Mononuclear cell (primary cell): ENCODE measurements around the gene P2RX7. TPM values are rescaled to one million over a fixed set of nuclear protein-coding genes. Genes with fewer than 3 reads are reported as not detected.
"Not testable (repeated sequence)": the region's sequence is repeated elsewhere in the genome, so short reads cannot be mapped to it uniquely, and the experiment has no call there.

Source experiments
- H3K27me3 ChIP-seq: 2 replicates; pipeline ENCODE4 v1.6.0; 2011; ENCODE audit warnings: low read length, control low read depth; ENCODE audit not compliant: insufficient read depth
- H3K4me1 ChIP-seq: 2 replicates; pipeline ENCODE4 v1.5.1; 2011; ENCODE audit warnings: mild to moderate bottlenecking, low read length, control low read depth; ENCODE audit not compliant: insufficient read depth
- H3K4me3 ChIP-seq: 2 replicates; pipeline ENCODE4 v1.5.1; 2011; ENCODE audit warnings: mild to moderate bottlenecking, low read length, moderate library complexity
- H3K9me3 ChIP-seq: 2 replicates; pipeline ENCODE4 v1.5.1; 2011; ENCODE audit warnings: low read depth, mild to moderate bottlenecking, control low read depth, low read length
- total RNA-seq: library from RNA; depleted of rRNA; stranded (reverse); fragments of >200 nt; gene quantifications from one replicate; pipeline ENCODE4 v1.2.3, GENCODE V29; 2012

P2RX7 gene
- total RNA-seq, 1 donor, result 9.3 TPM

GRCh38 chr12:121228919-121229665, 96.4 kb downstream of the P2RX7 start:
- no peak overlapping the region for H3K4me3 ChIP-seq
- H3K4me1 ChIP-seq, result peaks cover 19% of the 10 kb centered on the region
- no peaks in the 10 kb centered on the region for H3K9me3 ChIP-seq
- H3K27me3 ChIP-seq, result no peaks in the 10 kb centered on the region

- H3K4me1 ChIP-seq, result peaks cover 16% of the 10 kb centered on the region
- H3K27me3 ChIP-seq, H3K4me3 ChIP-seq, H3K9me3 ChIP-seq: not testable (repeated sequence)
Measured at GRCh38 chr12:121229826-121230537, 97.3 kb downstream of the P2RX7 start.

GRCh38 chr12:121230538-121230907, 97.8 kb downstream of the P2RX7 start:
- Histone ChIP-seq H3K27me3 (no peaks in the 10 kb centered on the region), H3K4me1 (peaks cover 16% of the 10 kb centered on the region), H3K4me3 (no peak overlapping the region)

GRCh38 chr12:121232163-121232562, 99.5 kb downstream of the P2RX7 start:
- Histone ChIP-seq H3K9me3 (no peaks in the 10 kb centered on the region), H3K27me3 (no peaks in the 10 kb centered on the region), H3K4me3 (no peak overlapping the region), H3K4me1 (peaks cover 7% of the 10 kb centered on the region)

More at GRCh38 chr12:121230538-121230907, 97.8 kb downstream of the P2RX7 start:
- no peaks in the 10 kb centered on the region for H3K9me3 ChIP-seq

GRCh38 chr12:121232977-121233627, 100.4 kb downstream of the P2RX7 start:
- Histone ChIP-seq H3K27me3 (no peaks in the 10 kb centered on the region), H3K4me3 (no peak overlapping the region), H3K9me3 (no peaks in the 10 kb centered on the region), H3K4me1 (peaks cover 7% of the 10 kb centered on the region)

- Histone ChIP-seq H3K4me1 (peaks cover 13% of the 10 kb centered on the region), H3K27me3 (no peaks in the 10 kb centered on the region), H3K4me3 (no peak overlapping the region), H3K9me3 (no peaks in the 10 kb centered on the region)
Measured at GRCh38 chr12:121233628-121234020, 100.9 kb downstream of the P2RX7 start.

- no peak overlapping the region for H3K4me3 ChIP-seq
- H3K27me3 ChIP-seq, result no peaks in the 10 kb centered on the region
- peaks cover 37% of the 10 kb centered on the region for H3K4me1 ChIP-seq
- no peaks in the 10 kb centered on the region for H3K9me3 ChIP-seq
Measured at GRCh38 chr12:121236776-121237175, 104.1 kb downstream of the P2RX7 start.

- H3K9me3 ChIP-seq, result no peaks in the 10 kb centered on the region
- H3K4me1 ChIP-seq, result peaks cover 39% of the 10 kb centered on the region
- H3K27me3 ChIP-seq, result no peaks in the 10 kb centered on the region
- no peak overlapping the region for H3K4me3 ChIP-seq
Measured at GRCh38 chr12:121237415-121237814, 104.7 kb downstream of the P2RX7 start.

Other genes starting within 250 kb of the P2RX7 start
- gene SPPL3, start 228.5 kb upstream of the P2RX7 start, total RNA-seq, result 44.5 TPM
- not detected for gene HNF1A, start 154.3 kb upstream of the P2RX7 start, total RNA-seq
- 9.2 TPM for gene C12orf43, start 116.4 kb upstream of the P2RX7 start, total RNA-seq
- gene OASL, start 93.6 kb upstream of the P2RX7 start, total RNA-seq, result 18.5 TPM
- 44.2 TPM for gene P2RX4, start 77.3 kb downstream of the P2RX7 start, total RNA-seq
- 8.8 TPM for gene CAMKK2, start 163.8 kb downstream of the P2RX7 start, total RNA-seq
- gene ANAPC5, start 219.5 kb downstream of the P2RX7 start, total RNA-seq, result 114 TPM